ENCODE measurements around the gene LRRC36.
A peak's percentile ranks its signal among the peaks of the same experiment; 100 is the strongest.
"Not testable (repeated sequence)": the region's sequence is repeated elsewhere in the genome, so short reads cannot be mapped to it uniquely, and the experiment has no call there.

Gene LRRC36

GRCh38 chr16:67376012-67376411 lies 49.4 kb downstream of the LRRC36 start:
- not testable (repeated sequence) for H3K4me1 ChIP-seq (ENCODE audit: control insufficient read depth, insufficient read depth, low read length); H3K9ac ChIP-seq (ENCODE audit: low read length in 2 of 2); H3K9me3 ChIP-seq (ENCODE audit: control insufficient read depth in 2 of 2, low read length in 2 of 2); H3K27ac ChIP-seq (ENCODE audit: low read length); H3K4me3 ChIP-seq (ENCODE audit: low read length in 2 of 2); H3K27me3 ChIP-seq (ENCODE audit: control insufficient read depth in 1 of 2, insufficient read depth in 2 of 2, low read length in 2 of 2); H3K36me3 ChIP-seq (ENCODE audit: control insufficient read depth in 2 of 2, insufficient read depth in 2 of 2, low read length in 2 of 2)

- Histone ChIP-seq H3K9ac (ENCODE audit: low read length in 2 of 2) (no peak overlapping the region), H3K36me3 (ENCODE audit: control insufficient read depth in 2 of 2, insufficient read depth in 2 of 2, low read length in 2 of 2) (no peaks in the 10 kb centered on the region), H3K27me3 (ENCODE audit: control insufficient read depth in 1 of 2, insufficient read depth in 2 of 2, low read length in 2 of 2) (no peaks in the 10 kb centered on the region), H3K4me1 (ENCODE audit: control insufficient read depth, insufficient read depth, low read length) (no peaks in the 10 kb centered on the region), H3K4me3 (ENCODE audit: low read length in 2 of 2) (no peak overlapping the region), H3K9me3 (ENCODE audit: control insufficient read depth in 2 of 2, low read length in 2 of 2) (no peaks in the 10 kb centered on the region), H3K27ac (ENCODE audit: low read length) (no peak overlapping the region)
Observed at GRCh38 chr16:67378642-67379041, 52.0 kb downstream of the LRRC36 start.

GRCh38 chr16:67383284-67383683 lies 56.7 kb downstream of the LRRC36 start:
- Histone ChIP-seq H3K4me1 (ENCODE audit: control insufficient read depth, insufficient read depth, low read length) (no peaks in the 10 kb centered on the region), H3K9me3 (ENCODE audit: control insufficient read depth in 2 of 2, low read length in 2 of 2) (no peaks in the 10 kb centered on the region), H3K4me3 (ENCODE audit: low read length in 2 of 2) (no peak overlapping the region), H3K36me3 (ENCODE audit: control insufficient read depth in 2 of 2, insufficient read depth in 2 of 2, low read length in 2 of 2) (no peaks in the 10 kb centered on the region), H3K9ac (ENCODE audit: low read length in 2 of 2) (no peak overlapping the region), H3K27ac (ENCODE audit: low read length) (no peak overlapping the region), H3K27me3 (ENCODE audit: control insufficient read depth in 1 of 2, insufficient read depth in 2 of 2, low read length in 2 of 2) (no peaks in the 10 kb centered on the region)

GRCh38 chr16:67384778-67385510 lies 58.3 kb downstream of the LRRC36 start:
- Histone ChIP-seq H3K27ac (ENCODE audit: low read length) (no peak overlapping the region), H3K9ac (ENCODE audit: low read length in 2 of 2) (no peak overlapping the region), H3K36me3 (ENCODE audit: control insufficient read depth in 2 of 2, insufficient read depth in 2 of 2, low read length in 2 of 2) (no peaks in the 10 kb centered on the region), H3K9me3 (ENCODE audit: control insufficient read depth in 2 of 2, low read length in 2 of 2) (no peaks in the 10 kb centered on the region), H3K4me3 (ENCODE audit: low read length in 2 of 2) (no peak overlapping the region), H3K4me1 (ENCODE audit: control insufficient read depth, insufficient read depth, low read length) (no peaks in the 10 kb centered on the region), H3K27me3 (ENCODE audit: control insufficient read depth in 1 of 2, insufficient read depth in 2 of 2, low read length in 2 of 2) (no peaks in the 10 kb centered on the region)

GRCh38 chr16:67386861-67387455 lies 60.3 kb downstream of the LRRC36 start:
- Histone ChIP-seq H3K9ac (ENCODE audit: low read length in 2 of 2) (no peak overlapping the region), H3K4me1 (ENCODE audit: control insufficient read depth, insufficient read depth, low read length) (peaks cover 13% of the 10 kb centered on the region), H3K27me3 (ENCODE audit: control insufficient read depth in 1 of 2, insufficient read depth in 2 of 2, low read length in 2 of 2) (no peaks in the 10 kb centered on the region), H3K27ac (ENCODE audit: low read length) (no peak overlapping the region), H3K4me3 (ENCODE audit: low read length in 2 of 2) (no peak overlapping the region), H3K36me3 (ENCODE audit: control insufficient read depth in 2 of 2, insufficient read depth in 2 of 2, low read length in 2 of 2) (no peaks in the 10 kb centered on the region), H3K9me3 (ENCODE audit: control insufficient read depth in 2 of 2, low read length in 2 of 2) (no peaks in the 10 kb centered on the region)

GRCh38 chr16:67387479-67388079 lies 61.0 kb downstream of the LRRC36 start:
- Histone ChIP-seq H3K9me3 (ENCODE audit: control insufficient read depth in 2 of 2, low read length in 2 of 2) (no peaks in the 10 kb centered on the region), H3K4me1 (ENCODE audit: control insufficient read depth, insufficient read depth, low read length) (peaks cover 20% of the 10 kb centered on the region), H3K27ac (ENCODE audit: low read length) (no peak overlapping the region), H3K9ac (ENCODE audit: low read length in 2 of 2) (no peak overlapping the region), H3K36me3 (ENCODE audit: control insufficient read depth in 2 of 2, insufficient read depth in 2 of 2, low read length in 2 of 2) (no peaks in the 10 kb centered on the region), H3K4me3 (ENCODE audit: low read length in 2 of 2) (no peak overlapping the region), H3K27me3 (ENCODE audit: control insufficient read depth in 1 of 2, insufficient read depth in 2 of 2, low read length in 2 of 2) (peaks cover 0 to 1% of the 10 kb centered on the region in 2 donors)

GRCh38 chr16:67388191-67388590 lies 61.6 kb downstream of the LRRC36 start:
- no peak overlapping the region for H3K27ac ChIP-seq (ENCODE audit: low read length)
- H3K36me3 ChIP-seq (ENCODE audit: control insufficient read depth in 2 of 2, insufficient read depth in 2 of 2, low read length in 2 of 2): no peaks in the 10 kb centered on the region
- peaks cover 0 to 7% of the 10 kb centered on the region in 2 donors for H3K27me3 ChIP-seq (ENCODE audit: control insufficient read depth in 1 of 2, insufficient read depth in 2 of 2, low read length in 2 of 2)
- no peak overlapping the region for H3K4me3 ChIP-seq (ENCODE audit: low read length in 2 of 2)
- H3K4me1 ChIP-seq (ENCODE audit: control insufficient read depth, insufficient read depth, low read length): peaks cover 26% of the 10 kb centered on the region
- H3K9ac ChIP-seq (ENCODE audit: low read length in 2 of 2): no peak overlapping the region
- H3K9me3 ChIP-seq (ENCODE audit: control insufficient read depth in 2 of 2, low read length in 2 of 2): no peaks in the 10 kb centered on the region

- Histone ChIP-seq H3K27ac (ENCODE audit: low read length) (no peak overlapping the region), H3K9me3 (ENCODE audit: control insufficient read depth in 2 of 2, low read length in 2 of 2) (no peaks in the 10 kb centered on the region), H3K4me1 (ENCODE audit: control insufficient read depth, insufficient read depth, low read length) (peaks cover 30% of the 10 kb centered on the region)
Observed at GRCh38 chr16:67388591-67388990, 62.0 kb downstream of the LRRC36 start.

GRCh38 chr16:67389911-67390815 lies 63.5 kb downstream of the LRRC36 start:
- H3K9ac ChIP-seq (ENCODE audit: low read length in 2 of 2): no peak overlapping the region
- no peak overlapping the region for H3K4me3 ChIP-seq (ENCODE audit: low read length in 2 of 2)
- peaks cover 0 to 8% of the 10 kb centered on the region in 2 donors for H3K27me3 ChIP-seq (ENCODE audit: control insufficient read depth in 1 of 2, insufficient read depth in 2 of 2, low read length in 2 of 2)
- no peaks in the 10 kb centered on the region for H3K9me3 ChIP-seq (ENCODE audit: control insufficient read depth in 2 of 2, low read length in 2 of 2)
- H3K27ac ChIP-seq (ENCODE audit: low read length): no peak overlapping the region
- no peaks in the 10 kb centered on the region for H3K36me3 ChIP-seq (ENCODE audit: control insufficient read depth in 2 of 2, insufficient read depth in 2 of 2, low read length in 2 of 2)
- peaks cover 39% of the 10 kb centered on the region for H3K4me1 ChIP-seq (ENCODE audit: control insufficient read depth, insufficient read depth, low read length)

More at GRCh38 chr16:67388591-67388990, 62.0 kb downstream of the LRRC36 start:
- no peak overlapping the region for H3K4me3 ChIP-seq (ENCODE audit: low read length in 2 of 2)
- peaks cover 0 to 8% of the 10 kb centered on the region in 2 donors for H3K27me3 ChIP-seq (ENCODE audit: control insufficient read depth in 1 of 2, insufficient read depth in 2 of 2, low read length in 2 of 2)
- no peak overlapping the region for H3K9ac ChIP-seq (ENCODE audit: low read length in 2 of 2)
- no peaks in the 10 kb centered on the region for H3K36me3 ChIP-seq (ENCODE audit: control insufficient read depth in 2 of 2, insufficient read depth in 2 of 2, low read length in 2 of 2)

GRCh38 chr16:67390816-67391423 lies 64.3 kb downstream of the LRRC36 start:
- H3K4me1 ChIP-seq (ENCODE audit: control insufficient read depth, insufficient read depth, low read length): peaks cover 46% of the 10 kb centered on the region
- H3K27ac ChIP-seq (ENCODE audit: low read length): peak overlapping the region; percentile 66

More at GRCh38 chr16:67390816-67391423, 64.3 kb downstream of the LRRC36 start:
- Histone ChIP-seq H3K4me3 (ENCODE audit: low read length in 2 of 2) (peak overlapping the region in 1 of 2 donors; percentile 15), H3K9me3 (ENCODE audit: control insufficient read depth in 2 of 2, low read length in 2 of 2) (no peaks in the 10 kb centered on the region), H3K9ac (ENCODE audit: low read length in 2 of 2) (no peak overlapping the region), H3K36me3 (ENCODE audit: control insufficient read depth in 2 of 2, insufficient read depth in 2 of 2, low read length in 2 of 2) (no peaks in the 10 kb centered on the region), H3K27me3 (ENCODE audit: control insufficient read depth in 1 of 2, insufficient read depth in 2 of 2, low read length in 2 of 2) (peaks cover 0 to 8% of the 10 kb centered on the region in 2 donors)
